Measurements from ENCODE around the gene CIB4. TPM values are rescaled to one million over a fixed set of nuclear protein-coding genes. Genes with fewer than 3 reads are reported as not detected.

CIB4 gene
- total and polyA plus RNA-seq, 9 of the 15 experiments (the other 6 are each of a cell fraction or from before 2014, with no cell fraction given) = not detected

- TF ChIP-seq CBFA2T3 (IDR thresholded peaks at IDR 0.05) = peak; percentile 37
- TF ChIP-seq SP2 (IDR thresholded peaks at IDR 0.05; ENCODE audit: extremely low read depth, low read depth, low read length, poor library complexity, severe bottlenecking) = no peak
- no peak for TF ChIP-seq ZHX1 (conservative IDR thresholded peaks at IDR 0.05; ENCODE audit: low read length)
- no peak for TF ChIP-seq POLR2G (IDR thresholded peaks at IDR 0.05; ENCODE audit: low read depth, low read length)
- no peak for TF ChIP-seq NKRF (IDR thresholded peaks at IDR 0.05; ENCODE audit: borderline replicate concordance)
- TF ChIP-seq VEZF1 (CRISPR knock-in tag; IDR thresholded peaks at IDR 0.05) = 0 out of 2 replicates have a peak, but pooled peaks have one; percentile 11
- no peak for TF ChIP-seq PRMT5 (CRISPR knock-in tag; IDR thresholded peaks at IDR 0.05)
Observed at GRCh38 chr2:26658691-26659346, 17.7 kb upstream of the CIB4 start (continued).
